ENCODE data around the gene LECT2.

LECT2 gene

DNA sequence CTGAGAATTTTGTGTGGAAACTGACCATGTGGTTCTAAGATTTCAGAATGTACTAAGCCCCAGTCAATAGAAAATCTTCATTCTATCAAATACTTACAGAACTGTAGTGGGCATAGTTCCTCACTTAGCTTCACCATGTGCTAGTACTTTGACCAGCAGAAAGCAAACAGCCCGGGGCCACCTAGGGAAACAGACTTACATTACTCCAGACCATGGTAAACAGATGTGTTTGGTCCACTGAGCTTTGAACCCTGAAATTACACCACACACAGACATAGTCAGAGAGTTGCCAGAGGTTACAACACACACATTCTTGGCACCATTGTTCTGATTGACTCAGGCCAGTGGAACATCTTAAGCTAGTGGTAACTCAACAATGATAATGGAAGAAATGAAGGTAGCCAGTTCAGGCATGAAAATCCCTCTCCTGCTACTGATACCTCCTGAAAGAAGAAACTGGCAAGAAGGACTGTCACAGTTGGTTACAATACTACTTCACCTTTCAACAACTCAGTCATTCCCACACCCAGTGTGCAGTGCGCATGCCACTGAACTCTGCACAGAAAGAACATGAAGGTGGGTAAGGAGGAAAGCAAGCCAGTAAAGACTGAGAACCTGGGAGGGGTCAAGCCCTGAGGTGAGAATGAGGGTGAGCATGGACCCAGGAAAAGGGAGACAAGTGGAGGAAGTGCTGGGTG lies 18.7 kb upstream of the LECT2 start:
- H3K27ac ChIP-seq: no peak overlapping the region
- no peak for TF ChIP-seq ZFX (IDR thresholded peaks at IDR 0.05)
- TF ChIP-seq, protein P1, sequence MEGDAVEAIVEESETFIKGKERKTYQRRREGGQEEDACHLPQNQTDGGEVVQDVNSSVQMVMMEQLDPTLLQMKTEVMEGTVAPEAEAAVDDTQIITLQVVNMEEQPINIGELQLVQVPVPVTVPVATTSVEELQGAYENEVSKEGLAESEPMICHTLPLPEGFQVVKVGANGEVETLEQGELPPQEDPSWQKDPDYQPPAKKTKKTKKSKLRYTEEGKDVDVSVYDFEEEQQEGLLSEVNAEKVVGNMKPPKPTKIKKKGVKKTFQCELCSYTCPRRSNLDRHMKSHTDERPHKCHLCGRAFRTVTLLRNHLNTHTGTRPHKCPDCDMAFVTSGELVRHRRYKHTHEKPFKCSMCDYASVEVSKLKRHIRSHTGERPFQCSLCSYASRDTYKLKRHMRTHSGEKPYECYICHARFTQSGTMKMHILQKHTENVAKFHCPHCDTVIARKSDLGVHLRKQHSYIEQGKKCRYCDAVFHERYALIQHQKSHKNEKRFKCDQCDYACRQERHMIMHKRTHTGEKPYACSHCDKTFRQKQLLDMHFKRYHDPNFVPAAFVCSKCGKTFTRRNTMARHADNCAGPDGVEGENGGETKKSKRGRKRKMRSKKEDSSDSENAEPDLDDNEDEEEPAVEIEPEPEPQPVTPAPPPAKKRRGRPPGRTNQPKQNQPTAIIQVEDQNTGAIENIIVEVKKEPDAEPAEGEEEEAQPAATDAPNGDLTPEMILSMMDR (conservative IDR thresholded peaks at IDR 0.05): no peak

DNA sequence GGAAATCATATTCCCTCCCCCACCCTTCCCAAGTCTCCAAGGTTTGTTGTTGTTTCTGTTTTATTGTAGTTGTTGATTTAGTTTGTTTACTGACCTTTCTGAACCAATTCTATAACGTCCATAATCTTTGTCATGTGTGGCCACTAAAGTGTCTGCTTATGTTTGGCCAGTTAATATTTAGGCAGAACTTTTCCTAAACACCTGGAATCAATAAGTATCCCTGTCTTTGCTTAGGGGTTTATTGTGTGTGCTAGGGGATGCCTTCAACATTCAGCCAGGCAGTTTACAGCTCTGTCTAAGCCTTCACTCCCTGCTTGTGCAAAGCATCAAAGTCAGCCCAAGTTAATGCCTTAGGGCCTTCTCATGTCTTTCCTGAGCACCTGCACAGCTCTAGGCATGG lies 16.9 kb upstream of the LECT2 start:
- H3K27ac ChIP-seq: no peak overlapping the region
- no peak for TF ChIP-seq ZFX (IDR thresholded peaks at IDR 0.05)

DNA sequence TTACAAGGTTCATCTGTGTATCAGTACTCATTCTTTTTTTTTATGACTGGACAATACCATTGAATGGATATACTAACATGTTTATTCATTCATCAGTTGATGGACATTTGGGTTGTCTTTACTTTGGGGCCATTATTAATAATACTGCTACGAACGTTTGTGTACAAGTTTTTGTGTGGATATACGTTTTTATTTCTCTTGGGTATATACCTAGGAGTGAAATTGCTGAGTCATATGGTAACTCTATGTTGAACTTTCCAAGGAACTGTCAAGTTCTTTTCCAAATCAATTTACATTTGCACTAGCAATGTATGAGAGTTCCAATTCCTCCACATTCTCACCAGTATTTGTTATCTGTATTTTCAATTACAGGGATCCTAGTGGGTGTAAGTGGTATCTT lies 12.0 kb upstream of the LECT2 start:
- no peak for TF ChIP-seq ZFX (IDR thresholded peaks at IDR 0.05)
- TF ChIP-seq, protein P1 (conservative IDR thresholded peaks at IDR 0.05): no peak
- no peak overlapping the region for H3K27ac ChIP-seq

DNA sequence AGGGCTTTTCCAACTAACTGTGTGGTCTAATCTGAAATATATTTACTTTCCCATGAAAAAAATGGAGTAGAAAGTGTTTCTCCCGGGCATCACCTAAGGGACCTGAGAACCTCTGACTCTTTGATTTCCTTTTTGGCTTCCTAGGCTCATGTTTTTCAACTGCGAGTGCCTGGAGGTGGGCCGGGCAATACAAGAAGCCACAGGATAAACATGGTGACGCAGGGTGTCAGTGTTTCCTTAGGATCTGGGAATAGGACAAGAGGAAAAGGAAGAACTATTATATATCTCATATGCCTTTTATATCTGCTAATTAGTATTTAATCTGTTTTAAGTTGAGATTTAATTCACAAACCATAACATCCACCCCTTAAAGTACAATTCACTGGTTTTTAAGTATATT lies 11.4 kb upstream of the LECT2 start:
- H3K27ac ChIP-seq: no peak overlapping the region
- TF ChIP-seq, protein P1 (conservative IDR thresholded peaks at IDR 0.05): no peak
- no peak for TF ChIP-seq ZFX (IDR thresholded peaks at IDR 0.05)

DNA sequence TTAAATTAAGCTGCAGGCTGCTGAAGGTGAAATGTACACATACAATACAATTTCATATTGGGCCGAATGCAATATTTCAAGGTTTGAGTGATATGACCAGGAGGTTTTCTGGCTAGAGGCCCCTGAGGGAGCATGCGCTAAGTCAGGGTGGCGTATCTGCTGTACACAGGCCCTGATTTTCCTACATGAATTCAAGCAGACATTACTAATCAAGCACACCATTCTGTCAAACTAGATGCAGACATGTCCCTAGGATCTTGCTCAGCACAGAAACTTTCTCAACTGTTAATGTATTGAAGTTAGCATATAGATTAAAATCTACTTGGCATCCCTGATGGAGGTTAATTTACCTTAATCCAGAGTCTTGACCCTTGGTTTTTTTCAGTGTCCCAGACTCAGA lies 10.7 kb upstream of the LECT2 start:
- TF ChIP-seq, protein P1 (conservative IDR thresholded peaks at IDR 0.05): no peak
- TF ChIP-seq ZFX (IDR thresholded peaks at IDR 0.05): no peak
- H3K27ac ChIP-seq: no peak overlapping the region

DNA sequence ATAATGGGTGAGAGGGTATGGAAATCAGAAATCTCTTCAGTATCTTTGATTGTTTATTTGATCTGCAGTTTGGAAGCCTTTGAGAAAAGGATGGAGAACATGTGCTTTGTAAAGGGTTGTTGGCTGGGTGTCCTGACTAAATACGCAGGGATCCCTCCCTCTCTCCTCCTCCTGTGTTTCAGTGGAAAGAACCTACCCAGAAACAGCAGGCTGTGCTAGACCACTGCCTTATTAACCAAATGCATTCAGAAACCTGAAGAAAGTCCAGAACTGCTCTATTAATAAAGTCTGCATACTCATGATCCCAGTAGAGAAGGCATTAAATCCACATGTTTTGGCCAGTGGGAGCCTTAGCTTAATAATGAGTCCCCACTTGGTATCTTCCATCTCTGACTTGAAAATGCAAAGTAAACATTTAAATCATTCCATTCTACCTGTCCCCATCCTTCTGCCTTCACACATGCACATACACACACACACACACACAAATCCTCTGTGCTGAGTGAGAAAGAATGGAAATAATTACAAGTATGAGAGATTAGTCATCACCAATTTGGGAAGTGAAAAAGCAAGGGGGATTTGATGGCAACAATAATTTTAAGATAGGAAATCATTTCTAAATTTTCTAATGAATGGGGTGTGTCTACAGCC lies 10.0 kb upstream of the LECT2 start:
- TF ChIP-seq, protein P1 (conservative IDR thresholded peaks at IDR 0.05): no peak
- no peak for TF ChIP-seq ZFX (IDR thresholded peaks at IDR 0.05)
- no peak overlapping the region for H3K27ac ChIP-seq

DNA sequence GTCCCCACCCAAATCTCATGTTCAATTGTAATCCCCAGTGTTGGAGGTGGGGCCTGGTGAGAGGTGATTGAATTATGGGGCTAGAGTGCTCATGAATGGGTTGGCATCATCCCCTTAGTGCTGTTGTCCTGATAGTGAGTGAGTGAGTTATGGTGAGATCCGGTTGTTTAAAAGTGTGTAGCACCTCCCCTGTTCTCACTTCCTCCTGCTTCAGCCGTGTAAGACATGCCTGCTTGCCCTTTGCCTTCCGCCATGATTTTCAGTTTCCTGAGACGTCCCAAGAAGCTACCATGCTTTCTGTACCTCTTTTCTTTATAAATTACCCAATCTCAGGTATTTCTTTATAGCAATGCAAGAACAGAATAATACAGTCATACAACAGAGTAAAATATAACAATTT lies 742 bp upstream of the LECT2 start:
- TF ChIP-seq, protein P1 (conservative IDR thresholded peaks at IDR 0.05): no peak
- no peak overlapping the region for H3K27ac ChIP-seq

DNA sequence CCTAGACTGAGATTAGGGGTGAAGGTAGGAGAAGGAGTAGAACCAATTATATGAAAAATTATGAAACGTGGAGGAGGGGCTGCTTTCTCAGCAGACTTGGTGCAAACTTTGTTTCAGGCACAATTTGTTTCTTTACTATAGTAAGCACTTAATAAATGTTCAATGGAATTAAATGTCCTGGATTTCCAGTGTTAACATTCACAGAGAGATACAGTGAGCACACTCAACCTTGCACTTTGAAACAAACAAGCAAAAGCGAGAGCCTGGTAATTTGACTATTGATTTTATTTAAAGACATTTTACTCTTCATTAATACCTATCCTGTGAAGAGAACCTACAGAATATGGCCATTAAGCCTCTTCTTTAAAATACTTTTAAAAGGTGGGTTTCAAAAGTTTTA lies 933 bp downstream of the LECT2 start:
- no peak for TF ChIP-seq ZFX (IDR thresholded peaks at IDR 0.05)
- TF ChIP-seq, protein P1 (conservative IDR thresholded peaks at IDR 0.05): no peak
- no peak overlapping the region for H3K27ac ChIP-seq

Data from C4-2B (cell line).